ENCODE data around the gene SLC38A8. TPM values are rescaled to one million over a fixed set of nuclear protein-coding genes. Genes with fewer than 3 reads are reported as not detected.

The SLC38A8 gene
- total RNA-seq, 4 donors from 2014 or later = not detected

DNA sequence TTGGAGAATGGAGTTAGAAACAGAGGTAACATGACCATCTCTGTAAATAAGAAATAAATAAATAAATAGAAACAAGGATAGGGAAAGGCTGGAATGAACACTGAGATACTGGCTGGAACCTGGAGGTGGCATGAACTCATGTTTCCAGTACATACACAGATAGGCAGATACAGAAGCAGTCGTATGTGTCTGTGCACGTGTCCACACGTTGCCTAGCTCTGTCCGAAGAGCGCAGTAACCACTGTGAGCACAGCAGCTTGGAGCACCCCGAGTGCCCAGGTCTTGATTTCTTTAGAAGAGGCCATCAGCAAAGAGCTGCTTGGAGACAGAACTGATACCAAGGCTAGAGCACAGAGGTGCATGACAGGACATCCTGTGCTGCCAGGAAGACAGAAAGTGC lies 37.1 kb upstream of the SLC38A8 start:
- no peaks in the 10 kb centered on the region for H3K27me3 ChIP-seq
- no peak for TF ChIP-seq EP300 (IDR thresholded peaks at IDR 0.05)
- TF ChIP-seq, protein P1, sequence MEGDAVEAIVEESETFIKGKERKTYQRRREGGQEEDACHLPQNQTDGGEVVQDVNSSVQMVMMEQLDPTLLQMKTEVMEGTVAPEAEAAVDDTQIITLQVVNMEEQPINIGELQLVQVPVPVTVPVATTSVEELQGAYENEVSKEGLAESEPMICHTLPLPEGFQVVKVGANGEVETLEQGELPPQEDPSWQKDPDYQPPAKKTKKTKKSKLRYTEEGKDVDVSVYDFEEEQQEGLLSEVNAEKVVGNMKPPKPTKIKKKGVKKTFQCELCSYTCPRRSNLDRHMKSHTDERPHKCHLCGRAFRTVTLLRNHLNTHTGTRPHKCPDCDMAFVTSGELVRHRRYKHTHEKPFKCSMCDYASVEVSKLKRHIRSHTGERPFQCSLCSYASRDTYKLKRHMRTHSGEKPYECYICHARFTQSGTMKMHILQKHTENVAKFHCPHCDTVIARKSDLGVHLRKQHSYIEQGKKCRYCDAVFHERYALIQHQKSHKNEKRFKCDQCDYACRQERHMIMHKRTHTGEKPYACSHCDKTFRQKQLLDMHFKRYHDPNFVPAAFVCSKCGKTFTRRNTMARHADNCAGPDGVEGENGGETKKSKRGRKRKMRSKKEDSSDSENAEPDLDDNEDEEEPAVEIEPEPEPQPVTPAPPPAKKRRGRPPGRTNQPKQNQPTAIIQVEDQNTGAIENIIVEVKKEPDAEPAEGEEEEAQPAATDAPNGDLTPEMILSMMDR (IDR thresholded peaks at IDR 0.05) = no peak
- TF ChIP-seq POLR2A (IDR thresholded peaks at IDR 0.05) = no peak
- DNase-seq (ENCODE audit: low spot score in 2 of 2) = no peak
- peaks cover 0 to 24% (median 0%) of the 10 kb centered on the region in 4 donors for H3K4me1 ChIP-seq
- no peak overlapping the region for H3K27ac ChIP-seq
- no peaks in the 10 kb centered on the region for H3K9me3 ChIP-seq
- peaks cover 0 to 90% (median 24%) of the 10 kb centered on the region in 3 donors for H3K36me3 ChIP-seq
- 77 to 94% methylated on average over 6 of the region's 6 CpGs for WGBS, 2 donors
- no peak overlapping the region for H3K4me3 ChIP-seq

GRCh38 chr16:84075376-84075775 lies 32.8 kb upstream of the SLC38A8 start:
- Histone ChIP-seq H3K27ac (no peak overlapping the region), H3K9me3 (no peaks in the 10 kb centered on the region), H3K4me1 (no peaks in the 10 kb centered on the region), H3K27me3 (no peaks in the 10 kb centered on the region), H3K36me3 (peaks cover 0 to 96% (median 21%) of the 10 kb centered on the region in 3 donors), H3K4me3 (no peak overlapping the region)
- WGBS, 2 donors = 87 to 93% methylated on average over 11 of the region's 11 CpGs
- TF ChIP-seq, protein P1 (IDR thresholded peaks at IDR 0.05) = no peak
- DNase-seq (ENCODE audit: low spot score in 2 of 2) = no peak

- Histone ChIP-seq H3K4me1 (no peaks in the 10 kb centered on the region), H3K4me3 (no peak overlapping the region), H3K27me3 (no peaks in the 10 kb centered on the region), H3K9me3 (no peaks in the 10 kb centered on the region), H3K36me3 (peaks cover 0 to 96% (median 18%) of the 10 kb centered on the region in 3 donors), H3K27ac (no peak overlapping the region)
- TF ChIP-seq POLR2A (IDR thresholded peaks at IDR 0.05) (no peak), EP300 (IDR thresholded peaks at IDR 0.05) (no peak)
- TF ChIP-seq, protein P1 (IDR thresholded peaks at IDR 0.05) = no peak
- 80 to 81% methylated on average over 3 of the region's 3 CpGs for WGBS, 2 donors
- DNase-seq (ENCODE audit: low spot score in 2 of 2) = no peak
Measured at GRCh38 chr16:84074721-84075120, 32.1 kb upstream of the SLC38A8 start.

DNA sequence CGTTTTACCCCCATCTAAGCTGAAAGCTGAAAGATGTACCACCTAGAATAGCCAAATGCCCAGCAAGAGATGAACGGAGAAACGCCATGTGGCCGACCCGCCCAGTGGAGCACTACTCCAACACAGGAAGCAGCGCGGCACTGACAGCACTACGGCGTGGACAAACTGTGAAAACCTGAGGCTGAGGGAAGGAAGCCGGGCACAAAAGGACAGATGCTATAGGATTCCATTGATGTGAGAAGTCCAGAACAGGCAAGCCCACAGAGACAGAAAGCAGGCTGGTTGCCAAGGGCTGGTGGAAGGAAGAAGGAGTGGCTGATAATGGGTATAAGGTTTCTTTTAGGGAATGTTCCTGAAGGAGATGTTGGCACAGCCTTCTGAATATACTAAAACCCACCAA lies 29.4 kb upstream of the SLC38A8 start:
- Histone ChIP-seq H3K4me1 (no peaks in the 10 kb centered on the region), H3K36me3 (peaks cover 0 to 98% (median 37%) of the 10 kb centered on the region in 3 donors), H3K4me3 (no peak overlapping the region), H3K27me3 (no peaks in the 10 kb centered on the region), H3K9me3 (no peaks in the 10 kb centered on the region), H3K27ac (no peak overlapping the region)
- TF ChIP-seq POLR2A (IDR thresholded peaks at IDR 0.05) (no peak), EP300 (IDR thresholded peaks at IDR 0.05) (no peak)
- TF ChIP-seq, protein P1 (IDR thresholded peaks at IDR 0.05) = no peak
- DNase-seq (ENCODE audit: low spot score in 2 of 2) = no peak
- WGBS, 2 donors = 86 to 90% methylated on average over 10 of the region's 10 CpGs

GRCh38 chr16:84071121-84071520 lies 28.5 kb upstream of the SLC38A8 start:
- no peak for TF ChIP-seq POLR2A (IDR thresholded peaks at IDR 0.05)
- no peak for TF ChIP-seq EP300 (IDR thresholded peaks at IDR 0.05)
- TF ChIP-seq, protein P1 (IDR thresholded peaks at IDR 0.05) = no peak
- no peaks in the 10 kb centered on the region for H3K9me3 ChIP-seq
- H3K4me3 ChIP-seq = no peak overlapping the region
- no peak overlapping the region for H3K27ac ChIP-seq
- no peaks in the 10 kb centered on the region for H3K4me1 ChIP-seq
- H3K27me3 ChIP-seq = no peaks in the 10 kb centered on the region
- 77 to 86% methylated on average over 8 of the region's 8 CpGs for WGBS, 2 donors
- peaks cover 0 to 98% (median 37%) of the 10 kb centered on the region in 3 donors for H3K36me3 ChIP-seq
- DNase-seq (ENCODE audit: low spot score in 2 of 2) = no peak
